ENCODE measurements around the gene SMC3.

Gene SMC3

DNA sequence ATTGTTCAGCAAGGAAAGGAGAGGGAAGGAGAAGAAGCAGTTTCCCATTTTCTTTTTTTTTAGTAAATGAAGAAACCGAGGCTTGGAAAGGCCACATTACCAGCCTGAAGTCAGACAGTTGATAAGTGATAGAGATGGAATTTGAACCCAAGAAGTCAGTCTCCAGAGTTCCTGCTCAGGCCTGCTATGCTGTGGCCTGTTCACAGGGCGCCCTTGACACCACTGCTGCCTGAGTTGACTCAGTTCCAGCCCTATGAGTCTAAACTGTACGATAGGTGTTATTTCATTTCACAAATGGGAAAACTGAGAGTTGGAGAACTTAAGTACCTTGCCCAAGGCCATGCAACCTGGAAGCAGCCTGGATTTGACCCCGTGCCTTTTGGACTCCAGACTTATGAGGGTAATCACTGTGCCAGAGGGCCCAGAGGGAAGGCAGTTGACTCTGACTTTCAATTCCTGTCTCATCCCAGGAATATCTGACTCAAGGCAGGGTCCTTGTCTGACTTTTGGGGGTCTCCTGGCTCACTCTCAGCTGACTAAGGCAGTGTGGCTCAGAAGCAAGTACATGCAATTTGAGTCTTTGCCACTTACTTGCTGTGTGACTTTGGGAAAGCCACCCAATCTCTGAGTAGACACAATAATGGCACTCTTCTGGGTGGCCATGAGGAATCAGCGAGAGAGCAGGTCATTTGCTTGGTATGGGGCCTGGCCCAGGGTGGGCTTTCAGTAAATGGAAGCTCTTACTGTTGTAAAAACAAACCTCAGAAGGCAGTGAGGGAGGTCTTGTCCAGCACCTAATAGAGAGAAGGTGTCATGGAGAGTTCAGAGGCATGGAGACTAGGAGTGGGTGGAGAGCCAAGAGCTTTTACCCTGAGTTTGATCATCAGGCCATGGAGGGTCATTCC is 58.7 kb downstream of the SMC3 start:
- Mint-ChIP-seq H3K4me3 (no peak overlapping the region), H3K27ac (no peak overlapping the region), H3K27me3 (ENCODE audit: low read depth, poor library complexity) (peaks cover 10% of the 10 kb centered on the region), H3K9me3 (peaks cover 16% of the 10 kb centered on the region), H3K4me1 (peaks cover 21% of the 10 kb centered on the region), H3K36me3 (ENCODE audit: low read depth) (peaks cover 4% of the 10 kb centered on the region)
- TF ChIP-seq, protein P1, sequence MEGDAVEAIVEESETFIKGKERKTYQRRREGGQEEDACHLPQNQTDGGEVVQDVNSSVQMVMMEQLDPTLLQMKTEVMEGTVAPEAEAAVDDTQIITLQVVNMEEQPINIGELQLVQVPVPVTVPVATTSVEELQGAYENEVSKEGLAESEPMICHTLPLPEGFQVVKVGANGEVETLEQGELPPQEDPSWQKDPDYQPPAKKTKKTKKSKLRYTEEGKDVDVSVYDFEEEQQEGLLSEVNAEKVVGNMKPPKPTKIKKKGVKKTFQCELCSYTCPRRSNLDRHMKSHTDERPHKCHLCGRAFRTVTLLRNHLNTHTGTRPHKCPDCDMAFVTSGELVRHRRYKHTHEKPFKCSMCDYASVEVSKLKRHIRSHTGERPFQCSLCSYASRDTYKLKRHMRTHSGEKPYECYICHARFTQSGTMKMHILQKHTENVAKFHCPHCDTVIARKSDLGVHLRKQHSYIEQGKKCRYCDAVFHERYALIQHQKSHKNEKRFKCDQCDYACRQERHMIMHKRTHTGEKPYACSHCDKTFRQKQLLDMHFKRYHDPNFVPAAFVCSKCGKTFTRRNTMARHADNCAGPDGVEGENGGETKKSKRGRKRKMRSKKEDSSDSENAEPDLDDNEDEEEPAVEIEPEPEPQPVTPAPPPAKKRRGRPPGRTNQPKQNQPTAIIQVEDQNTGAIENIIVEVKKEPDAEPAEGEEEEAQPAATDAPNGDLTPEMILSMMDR (IDR thresholded peaks at IDR 0.05) = no peak
- no peak for DNase-seq

DNA sequence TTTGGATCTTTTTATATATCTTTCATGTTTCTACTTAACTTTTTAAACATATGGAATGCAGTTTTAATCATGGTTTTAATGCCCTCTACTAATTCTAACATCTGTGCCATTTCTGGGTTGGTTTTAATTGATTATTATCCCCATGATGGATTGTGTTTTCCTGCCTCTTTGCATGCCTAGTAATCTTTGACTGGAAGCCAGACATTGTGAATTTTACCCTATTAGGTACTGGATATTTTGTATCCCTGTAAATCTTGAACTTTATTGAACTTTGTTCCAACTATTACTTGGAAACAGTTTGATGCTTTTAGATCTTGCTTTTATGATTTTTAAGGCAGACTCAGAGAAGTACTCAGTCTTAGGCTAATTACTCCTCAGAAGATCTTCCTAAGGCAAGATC is 60.7 kb downstream of the SMC3 start:
- DNase-seq = no peak
- TF ChIP-seq, protein P1 (IDR thresholded peaks at IDR 0.05) = no peak
- H3K4me3 Mint-ChIP-seq = no peak overlapping the region
- peaks cover 4% of the 10 kb centered on the region for H3K36me3 Mint-ChIP-seq (ENCODE audit: low read depth)
- H3K27ac Mint-ChIP-seq = no peak overlapping the region
- peaks cover 10% of the 10 kb centered on the region for H3K9me3 Mint-ChIP-seq
- H3K4me1 Mint-ChIP-seq = peaks cover 21% of the 10 kb centered on the region
- peaks cover 15% of the 10 kb centered on the region for H3K27me3 Mint-ChIP-seq (ENCODE audit: low read depth, poor library complexity)

DNA sequence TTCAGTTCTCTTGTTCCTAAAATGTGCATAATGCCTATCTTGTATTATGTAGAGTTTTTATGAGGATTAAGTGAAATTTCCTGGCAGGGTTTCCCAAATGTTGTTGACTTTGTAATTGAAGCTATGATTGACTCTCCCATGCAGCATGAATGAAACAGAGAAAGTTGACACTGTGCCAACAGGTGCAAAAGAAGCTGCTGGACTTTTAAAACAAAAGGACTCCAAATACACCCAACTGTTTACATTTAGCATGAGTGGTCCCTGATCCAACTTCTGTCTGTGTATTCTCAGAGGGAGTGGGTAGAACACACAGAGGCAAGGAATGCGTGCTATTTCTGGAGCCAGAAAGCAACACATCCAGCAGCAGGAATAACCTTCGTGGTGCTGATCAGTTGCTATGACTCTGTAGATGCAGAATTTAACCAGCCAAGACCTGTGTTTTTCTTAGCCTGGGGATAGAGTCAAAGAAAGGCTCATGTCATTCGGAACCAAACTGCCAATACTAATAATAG is 62.2 kb downstream of the SMC3 start:
- TF ChIP-seq, protein P1 (IDR thresholded peaks at IDR 0.05) = no peak
- no peak for DNase-seq
- Mint-ChIP-seq H3K9me3 (peaks cover 10% of the 10 kb centered on the region), H3K4me3 (no peak overlapping the region), H3K27ac (no peak overlapping the region), H3K4me1 (peaks cover 23% of the 10 kb centered on the region), H3K27me3 (ENCODE audit: low read depth, poor library complexity) (peaks cover 10% of the 10 kb centered on the region), H3K36me3 (ENCODE audit: low read depth) (peaks cover 4% of the 10 kb centered on the region)

DNA sequence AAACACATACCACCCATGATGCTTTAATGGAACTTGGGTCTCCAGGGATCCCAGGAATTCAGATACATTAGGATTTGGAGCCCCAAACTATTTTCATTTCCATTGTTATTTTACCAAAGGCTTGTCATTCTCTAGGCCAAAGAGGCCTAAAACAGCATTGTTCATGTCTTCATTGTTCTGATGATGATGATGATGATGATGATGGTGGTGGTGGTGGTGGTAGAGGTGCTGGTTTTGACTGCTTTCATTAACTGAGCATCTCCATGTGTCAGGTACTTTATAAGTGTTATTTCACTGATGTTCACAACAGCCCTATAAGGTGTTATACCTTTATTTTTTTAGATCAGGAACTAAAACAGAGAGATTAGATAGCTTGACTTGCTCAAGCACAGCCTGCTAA is 64.4 kb downstream of the SMC3 start:
- H3K4me1 Mint-ChIP-seq = peaks cover 38% of the 10 kb centered on the region
- no peak overlapping the region for H3K4me3 Mint-ChIP-seq
- H3K36me3 Mint-ChIP-seq (ENCODE audit: low read depth) = peaks cover 4% of the 10 kb centered on the region
- H3K27me3 Mint-ChIP-seq (ENCODE audit: low read depth, poor library complexity) = peaks cover 6% of the 10 kb centered on the region
- no peak for DNase-seq
- H3K27ac Mint-ChIP-seq = no peak overlapping the region
- TF ChIP-seq, protein P1 (IDR thresholded peaks at IDR 0.05) = no peak
- H3K9me3 Mint-ChIP-seq = peaks cover 10% of the 10 kb centered on the region

DNA sequence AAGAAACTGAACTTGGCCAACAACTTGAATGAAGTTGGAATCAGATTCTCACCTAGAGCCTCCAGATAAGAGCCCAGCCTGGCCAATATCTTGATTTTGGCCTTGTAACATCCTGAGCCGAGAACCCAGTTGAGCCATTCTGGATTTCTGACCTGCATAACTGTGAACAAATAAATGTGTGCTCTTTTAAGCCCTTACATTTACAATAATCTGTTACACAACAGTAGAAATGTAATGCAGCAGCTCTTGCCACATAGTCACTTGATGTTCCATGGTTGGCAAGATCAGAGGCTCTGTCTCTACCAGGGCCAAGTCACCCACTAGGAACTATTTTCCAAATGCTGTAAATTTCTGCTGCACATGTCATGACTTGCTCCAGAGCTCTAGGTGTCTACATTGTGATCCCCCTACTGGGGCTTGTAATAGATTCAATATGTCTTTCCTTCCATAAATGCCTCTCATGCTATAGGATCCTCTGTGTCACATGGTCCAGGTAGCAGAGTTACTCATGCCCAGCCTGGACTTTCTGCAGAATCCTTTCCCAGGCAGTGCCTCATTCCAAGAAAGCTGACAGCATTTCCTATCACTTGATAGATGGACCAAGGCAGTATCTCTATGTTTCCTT is 65.2 kb downstream of the SMC3 start:
- no peak for DNase-seq
- TF ChIP-seq, protein P1 (IDR thresholded peaks at IDR 0.05) = no peak
- Mint-ChIP-seq H3K27me3 (ENCODE audit: low read depth, poor library complexity) (peaks cover 6% of the 10 kb centered on the region), H3K27ac (no peak overlapping the region), H3K9me3 (peaks cover 10% of the 10 kb centered on the region), H3K4me1 (peaks cover 45% of the 10 kb centered on the region), H3K4me3 (no peak overlapping the region), H3K36me3 (ENCODE audit: low read depth) (peaks cover 4% of the 10 kb centered on the region)

Measured in nephron progenitor cell (in vitro differentiated cells).